PC-9 (cell line): Measurements from ENCODE around the gene UBE2G1.

Experiments used
- EZH2 ChIP-seq: fragments of 200-600 bp; sonication (generic); IDR thresholded peaks from 2 replicates; pipeline ENCODE4 v1.8.0; 2017; ENCODE audit warnings: antibody characterized with exemption, low read depth
- TF ChIP-seq, protein P1 (sequence below): fragments of 200-600 bp; sonication (generic); conservative IDR thresholded peaks from 2 replicates; pipeline ENCODE4 v1.6.1; 2017; ENCODE audit warnings: mixed run types, antibody characterized with exemption, mild to moderate bottlenecking, moderate library complexity

DNA sequence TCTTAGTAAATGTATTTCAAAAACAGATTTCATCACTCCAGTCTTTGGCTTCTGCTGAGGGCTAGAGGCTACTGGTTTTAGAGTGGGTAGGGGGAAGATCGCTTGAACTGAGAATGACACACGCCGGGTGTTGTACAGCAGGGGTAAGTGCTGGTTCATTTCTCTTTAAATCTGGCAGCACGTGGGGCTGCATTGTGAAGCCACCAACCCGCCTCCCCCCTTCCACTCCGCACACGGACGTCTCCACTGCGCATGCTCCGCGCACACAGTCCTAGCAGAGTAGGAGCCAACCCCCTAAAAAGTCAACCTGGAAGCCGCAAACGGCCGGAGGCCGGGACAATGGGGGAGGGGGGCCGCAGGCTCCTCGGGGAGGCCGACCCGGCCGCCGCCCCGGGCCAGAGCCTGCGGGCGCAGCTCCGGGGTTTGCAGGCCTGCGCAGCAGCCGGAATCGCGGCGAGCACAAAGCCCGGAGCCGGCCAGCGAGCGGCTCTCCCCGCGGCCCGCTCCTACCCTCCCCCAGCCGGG lies 1.3 kb downstream of the UBE2G1 start:
- TF ChIP-seq, protein P1, sequence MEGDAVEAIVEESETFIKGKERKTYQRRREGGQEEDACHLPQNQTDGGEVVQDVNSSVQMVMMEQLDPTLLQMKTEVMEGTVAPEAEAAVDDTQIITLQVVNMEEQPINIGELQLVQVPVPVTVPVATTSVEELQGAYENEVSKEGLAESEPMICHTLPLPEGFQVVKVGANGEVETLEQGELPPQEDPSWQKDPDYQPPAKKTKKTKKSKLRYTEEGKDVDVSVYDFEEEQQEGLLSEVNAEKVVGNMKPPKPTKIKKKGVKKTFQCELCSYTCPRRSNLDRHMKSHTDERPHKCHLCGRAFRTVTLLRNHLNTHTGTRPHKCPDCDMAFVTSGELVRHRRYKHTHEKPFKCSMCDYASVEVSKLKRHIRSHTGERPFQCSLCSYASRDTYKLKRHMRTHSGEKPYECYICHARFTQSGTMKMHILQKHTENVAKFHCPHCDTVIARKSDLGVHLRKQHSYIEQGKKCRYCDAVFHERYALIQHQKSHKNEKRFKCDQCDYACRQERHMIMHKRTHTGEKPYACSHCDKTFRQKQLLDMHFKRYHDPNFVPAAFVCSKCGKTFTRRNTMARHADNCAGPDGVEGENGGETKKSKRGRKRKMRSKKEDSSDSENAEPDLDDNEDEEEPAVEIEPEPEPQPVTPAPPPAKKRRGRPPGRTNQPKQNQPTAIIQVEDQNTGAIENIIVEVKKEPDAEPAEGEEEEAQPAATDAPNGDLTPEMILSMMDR = no peak
- TF ChIP-seq EZH2 = no peak
